Measurements from ENCODE around the gene SPDYE4.

SPDYE4 gene

DNA sequence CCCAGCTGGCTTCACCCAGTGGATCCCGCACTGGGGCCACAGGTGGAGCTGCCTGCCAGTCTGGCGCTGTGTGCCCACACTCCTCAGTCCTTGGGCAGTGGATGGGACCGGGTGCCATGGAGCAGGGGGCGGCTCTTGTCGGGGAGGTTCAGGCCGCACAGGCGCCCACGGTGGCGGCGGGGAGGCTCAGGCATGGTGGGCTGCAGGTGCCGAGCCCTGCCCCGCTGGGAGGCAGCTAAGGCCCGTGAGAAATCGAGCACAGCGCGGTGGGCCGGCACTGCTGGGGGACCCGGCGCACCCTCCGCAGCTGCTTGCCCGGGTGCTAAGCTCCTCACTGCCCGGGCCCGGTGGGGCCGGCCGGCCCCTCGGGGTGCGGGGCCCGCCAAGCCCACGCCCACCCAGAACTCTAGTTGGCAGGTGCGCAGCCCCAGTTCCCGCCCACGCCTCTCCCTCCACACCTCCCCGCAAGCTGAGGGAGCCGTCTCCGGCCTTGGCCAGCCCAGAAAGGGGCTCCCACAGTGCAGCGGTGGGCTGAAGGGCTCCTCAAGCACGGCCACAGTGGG lies 40.3 kb downstream of the SPDYE4 start:
- no peaks in the 10 kb centered on the region for H3K27me3 Mint-ChIP-seq
- H3K4me1 Mint-ChIP-seq (ENCODE audit: low read depth), result no peaks in the 10 kb centered on the region
- H3K9me3 Mint-ChIP-seq, result no peaks in the 10 kb centered on the region
- no peak overlapping the region for H3K27ac Mint-ChIP-seq
- H3K36me3 Mint-ChIP-seq (ENCODE audit: low read depth), result no peaks in the 10 kb centered on the region
- no peak overlapping the region for H3K4me3 Mint-ChIP-seq

DNA sequence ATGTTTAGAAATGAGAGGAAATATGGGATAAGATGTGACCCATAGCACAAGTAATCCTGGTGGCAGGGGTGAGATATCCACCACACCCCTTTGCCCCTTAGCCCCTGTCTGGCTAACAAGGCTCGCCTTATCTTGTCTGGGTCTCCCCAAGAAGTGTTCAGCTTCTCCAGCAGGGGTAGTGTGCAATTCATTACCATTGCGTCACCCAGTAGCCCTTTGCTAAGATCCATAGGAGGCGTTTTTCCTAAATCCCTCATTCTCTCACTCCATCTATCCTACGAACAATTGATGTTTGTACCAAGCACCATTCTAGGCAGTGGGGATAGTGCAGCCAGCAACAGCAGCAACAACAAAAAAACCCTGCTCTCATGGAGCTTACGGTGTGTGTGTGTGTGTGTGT lies 44.5 kb downstream of the SPDYE4 start:
- Mint-ChIP-seq H3K4me1 (ENCODE audit: low read depth) (no peaks in the 10 kb centered on the region), H3K27me3 (peaks cover 10% of the 10 kb centered on the region), H3K9me3 (no peaks in the 10 kb centered on the region), H3K4me3 (no peak overlapping the region), H3K36me3 (ENCODE audit: low read depth) (no peaks in the 10 kb centered on the region), H3K27ac (no peak overlapping the region)

DNA sequence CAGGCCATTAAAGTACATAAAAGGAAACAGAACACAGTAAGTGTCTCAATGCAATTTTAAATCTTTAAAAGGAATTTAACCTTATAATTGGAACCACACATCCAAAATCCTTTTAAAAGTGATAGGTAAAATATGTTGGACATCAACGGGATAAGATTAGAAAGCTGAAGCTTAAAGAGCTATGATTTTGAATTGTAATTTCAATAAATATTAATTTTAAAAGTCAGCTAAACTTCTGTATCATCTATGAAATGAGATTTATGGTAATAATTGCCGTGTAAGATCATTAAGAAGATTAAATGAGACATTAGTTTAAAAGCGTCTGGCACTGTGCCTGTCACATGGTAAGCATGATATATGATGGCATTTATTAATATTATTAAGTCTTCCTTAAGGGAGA lies 45.0 kb downstream of the SPDYE4 start:
- no peaks in the 10 kb centered on the region for H3K4me1 Mint-ChIP-seq (ENCODE audit: low read depth)
- H3K27me3 Mint-ChIP-seq, result peaks cover 10% of the 10 kb centered on the region
- H3K9me3 Mint-ChIP-seq, result no peaks in the 10 kb centered on the region
- no peaks in the 10 kb centered on the region for H3K36me3 Mint-ChIP-seq (ENCODE audit: low read depth)
- no peak overlapping the region for H3K4me3 Mint-ChIP-seq
- no peak overlapping the region for H3K27ac Mint-ChIP-seq

DNA sequence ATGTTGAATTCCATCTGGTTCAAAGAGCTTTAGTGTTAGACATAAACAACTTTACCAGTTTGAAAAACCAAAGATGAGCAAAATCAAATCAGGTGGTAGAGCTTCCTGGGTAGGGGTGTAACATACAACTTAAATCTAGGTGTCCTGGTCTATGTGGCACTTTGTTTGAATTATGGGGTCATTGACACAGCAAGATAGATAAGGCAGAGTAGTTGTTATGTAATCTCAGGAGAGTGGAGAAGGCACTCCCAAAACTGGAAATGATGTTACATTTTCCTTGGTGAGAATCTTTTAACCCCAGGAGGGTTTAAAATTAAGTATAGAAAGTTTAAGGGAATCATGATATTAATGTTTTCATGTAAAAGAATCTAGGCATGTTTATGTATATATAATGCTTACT lies 45.6 kb downstream of the SPDYE4 start:
- Mint-ChIP-seq H3K4me3 (no peak overlapping the region), H3K4me1 (ENCODE audit: low read depth) (no peaks in the 10 kb centered on the region), H3K36me3 (ENCODE audit: low read depth) (no peaks in the 10 kb centered on the region), H3K27ac (no peak overlapping the region), H3K27me3 (peaks cover 10% of the 10 kb centered on the region), H3K9me3 (no peaks in the 10 kb centered on the region)

DNA sequence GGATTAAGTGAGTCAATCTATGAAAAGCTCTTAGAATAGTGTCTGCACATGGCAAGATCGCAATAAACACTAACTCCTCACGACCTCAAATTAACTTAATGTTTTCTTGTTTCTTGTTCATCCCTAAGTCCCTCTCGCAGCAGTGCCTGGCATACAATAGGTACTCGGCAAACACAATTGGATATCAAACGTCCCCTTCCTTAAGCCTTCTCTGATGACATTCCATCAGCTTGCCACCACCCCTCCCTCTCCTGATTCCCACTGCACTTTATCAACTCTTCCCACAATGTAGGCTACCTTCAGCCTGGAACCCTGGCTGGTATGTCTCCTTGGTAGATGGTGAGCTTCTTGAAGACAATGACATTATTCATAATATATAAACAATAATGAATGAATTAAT lies 47.1 kb downstream of the SPDYE4 start:
- no peaks in the 10 kb centered on the region for H3K4me1 Mint-ChIP-seq (ENCODE audit: low read depth)
- H3K4me3 Mint-ChIP-seq, result no peak overlapping the region
- peaks cover 10% of the 10 kb centered on the region for H3K27me3 Mint-ChIP-seq
- H3K9me3 Mint-ChIP-seq, result no peaks in the 10 kb centered on the region
- H3K36me3 Mint-ChIP-seq (ENCODE audit: low read depth), result no peaks in the 10 kb centered on the region
- no peak overlapping the region for H3K27ac Mint-ChIP-seq

DNA sequence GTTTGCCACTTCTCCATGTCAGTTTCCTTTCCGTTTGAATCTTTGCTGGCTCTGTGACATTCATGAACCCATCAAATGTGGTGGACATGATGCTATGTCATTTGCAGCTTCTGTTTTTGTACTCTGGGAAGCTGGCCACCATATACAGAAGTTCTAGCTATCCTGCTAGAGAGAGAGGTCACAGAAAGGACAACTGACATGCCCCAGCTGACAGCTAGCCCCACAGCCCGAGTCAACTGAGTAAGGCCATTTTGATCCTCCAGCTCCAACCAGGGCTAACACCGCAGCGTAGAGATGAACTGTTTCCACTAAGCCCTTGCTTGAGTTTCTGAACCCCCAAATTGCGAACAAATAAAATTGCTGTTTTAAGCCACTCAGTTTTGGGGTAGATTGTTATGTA lies 47.5 kb downstream of the SPDYE4 start:
- no peaks in the 10 kb centered on the region for H3K4me1 Mint-ChIP-seq (ENCODE audit: low read depth)
- no peaks in the 10 kb centered on the region for H3K36me3 Mint-ChIP-seq (ENCODE audit: low read depth)
- no peak overlapping the region for H3K4me3 Mint-ChIP-seq
- peaks cover 10% of the 10 kb centered on the region for H3K27me3 Mint-ChIP-seq
- H3K27ac Mint-ChIP-seq, result no peak overlapping the region
- H3K9me3 Mint-ChIP-seq, result no peaks in the 10 kb centered on the region

DNA sequence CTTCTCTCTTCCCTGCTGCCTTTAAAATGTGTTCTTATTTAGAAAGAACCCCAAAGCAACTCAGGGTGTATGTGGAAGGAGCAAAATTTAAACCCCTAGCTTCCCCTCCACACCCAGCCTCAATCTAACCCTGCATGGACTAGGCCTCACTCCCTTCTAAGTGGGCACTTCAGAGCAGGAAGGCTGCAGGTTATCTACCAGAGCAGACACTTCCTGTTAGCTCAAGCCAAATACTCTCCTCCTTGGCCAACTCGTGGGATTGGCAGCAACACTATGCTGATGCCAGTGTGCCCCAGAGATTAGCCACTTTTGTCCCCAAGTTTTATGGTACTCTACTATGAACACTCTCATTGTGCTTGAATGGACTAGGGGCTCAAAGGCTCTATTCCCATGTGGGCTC lies 49.3 kb downstream of the SPDYE4 start:
- H3K4me1 Mint-ChIP-seq (ENCODE audit: low read depth), result no peaks in the 10 kb centered on the region
- no peak overlapping the region for H3K4me3 Mint-ChIP-seq
- no peaks in the 10 kb centered on the region for H3K36me3 Mint-ChIP-seq (ENCODE audit: low read depth)
- no peaks in the 10 kb centered on the region for H3K9me3 Mint-ChIP-seq
- no peak overlapping the region for H3K27ac Mint-ChIP-seq
- H3K27me3 Mint-ChIP-seq, result peaks cover 10% of the 10 kb centered on the region

DNA sequence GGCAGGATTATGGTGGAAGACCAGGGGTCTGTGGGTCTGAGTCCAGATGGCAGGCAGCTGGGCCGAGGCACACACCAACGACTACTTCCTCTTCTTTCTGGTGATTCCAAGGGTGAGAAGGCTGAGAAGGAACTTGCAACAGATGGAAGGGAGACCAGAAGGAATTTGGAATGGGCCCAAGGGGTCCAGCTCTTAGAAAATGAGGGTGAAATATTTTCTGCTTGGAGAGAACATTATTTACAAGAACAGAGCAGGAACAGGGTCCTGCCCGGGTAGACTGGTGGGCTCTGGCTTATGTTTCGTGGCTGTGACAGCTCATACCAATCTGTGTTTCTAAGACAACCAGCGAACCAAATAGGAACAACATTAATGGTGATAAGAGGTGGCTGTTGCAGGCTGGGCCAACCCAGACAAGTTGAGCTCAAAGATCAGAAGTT lies 50.3 kb downstream of the SPDYE4 start:
- Mint-ChIP-seq H3K36me3 (ENCODE audit: low read depth) (no peaks in the 10 kb centered on the region), H3K27ac (no peak overlapping the region), H3K4me3 (no peak overlapping the region), H3K27me3 (peaks cover 10% of the 10 kb centered on the region), H3K4me1 (ENCODE audit: low read depth) (no peaks in the 10 kb centered on the region), H3K9me3 (no peaks in the 10 kb centered on the region)

DNA sequence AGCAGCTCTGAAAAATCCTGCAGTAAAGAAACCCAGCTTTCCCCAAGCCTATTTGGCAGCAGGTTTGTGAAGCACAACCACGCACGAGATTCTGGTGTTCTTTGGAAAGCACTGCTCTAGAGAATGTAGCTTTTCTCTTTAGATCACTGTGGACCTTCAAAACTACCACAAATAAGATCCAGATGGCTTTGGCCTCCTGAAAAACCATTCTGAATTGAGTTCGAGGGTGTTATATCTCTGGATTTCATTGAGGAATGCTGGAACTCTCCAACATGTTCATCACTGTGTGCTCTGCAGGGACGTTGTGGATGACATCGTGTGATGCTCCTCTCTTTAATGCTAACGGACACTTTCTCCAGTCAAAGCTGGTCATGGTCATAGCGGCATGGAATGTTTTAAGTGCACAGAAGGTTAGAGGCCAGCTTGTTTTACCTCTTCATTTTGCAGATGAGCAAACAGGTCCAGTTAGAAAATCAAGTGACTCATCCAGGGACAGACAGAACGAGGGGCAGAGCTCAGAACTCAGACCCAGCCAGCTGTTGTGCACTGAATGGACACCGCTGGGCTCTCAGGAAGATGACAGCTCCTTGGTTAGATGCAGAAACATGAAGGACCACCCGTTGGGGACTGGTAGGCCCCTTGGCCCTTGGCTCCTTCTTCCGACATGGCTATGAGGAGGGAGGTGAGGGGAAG lies 50.9 kb downstream of the SPDYE4 start:
- H3K27me3 Mint-ChIP-seq, result peaks cover 10% of the 10 kb centered on the region
- H3K36me3 Mint-ChIP-seq (ENCODE audit: low read depth), result no peaks in the 10 kb centered on the region
- H3K27ac Mint-ChIP-seq, result no peak overlapping the region
- H3K4me3 Mint-ChIP-seq, result no peak overlapping the region
- H3K4me1 Mint-ChIP-seq (ENCODE audit: low read depth), result no peaks in the 10 kb centered on the region
- no peaks in the 10 kb centered on the region for H3K9me3 Mint-ChIP-seq

DNA sequence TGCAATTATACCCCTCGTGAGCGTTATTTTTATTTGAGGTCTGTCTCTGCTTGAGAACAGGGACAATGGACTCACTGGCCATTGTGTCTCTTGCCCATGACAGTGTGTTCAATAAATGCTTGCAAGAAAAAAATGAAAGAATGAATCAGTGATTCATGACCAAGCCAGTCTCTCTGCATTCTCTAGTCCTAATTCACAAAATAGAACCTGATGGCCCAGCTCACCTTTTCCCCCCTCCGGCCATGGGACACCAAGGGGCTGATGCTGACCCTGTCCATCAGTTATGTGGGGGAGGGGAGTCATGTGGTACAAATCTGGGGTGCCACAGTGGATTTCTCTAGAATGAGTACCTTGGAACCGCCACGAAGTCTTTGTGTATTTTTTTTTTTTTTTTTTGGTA lies 51.9 kb downstream of the SPDYE4 start:
- Mint-ChIP-seq H3K4me3 (no peak overlapping the region), H3K27me3 (peaks cover 10% of the 10 kb centered on the region), H3K9me3 (no peaks in the 10 kb centered on the region), H3K4me1 (ENCODE audit: low read depth) (no peaks in the 10 kb centered on the region), H3K27ac (no peak overlapping the region), H3K36me3 (ENCODE audit: low read depth) (no peaks in the 10 kb centered on the region)

DNA sequence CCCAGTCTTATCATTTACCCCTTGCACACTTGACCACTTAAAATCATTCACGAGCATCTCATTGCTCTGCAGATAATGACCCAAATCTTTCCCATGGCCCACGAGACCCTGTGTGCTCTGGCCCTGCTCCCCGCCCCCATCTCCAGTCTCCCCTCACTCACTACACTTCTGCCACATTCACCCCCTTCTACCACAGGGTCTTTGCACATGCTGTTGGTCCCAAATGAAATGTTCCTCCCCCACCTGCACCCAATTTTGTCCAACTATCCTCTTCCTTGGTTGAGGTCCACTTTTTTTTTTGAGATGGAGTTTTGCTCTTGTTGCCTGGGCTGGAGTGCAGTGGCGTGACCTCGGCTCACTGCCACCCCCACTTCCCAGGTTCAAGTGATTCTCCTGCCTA lies 52.9 kb downstream of the SPDYE4 start:
- Mint-ChIP-seq H3K4me1 (ENCODE audit: low read depth) (no peaks in the 10 kb centered on the region), H3K27ac (no peak overlapping the region), H3K9me3 (no peaks in the 10 kb centered on the region), H3K27me3 (peaks cover 9% of the 10 kb centered on the region), H3K36me3 (ENCODE audit: low read depth) (no peaks in the 10 kb centered on the region), H3K4me3 (no peak overlapping the region)

DNA sequence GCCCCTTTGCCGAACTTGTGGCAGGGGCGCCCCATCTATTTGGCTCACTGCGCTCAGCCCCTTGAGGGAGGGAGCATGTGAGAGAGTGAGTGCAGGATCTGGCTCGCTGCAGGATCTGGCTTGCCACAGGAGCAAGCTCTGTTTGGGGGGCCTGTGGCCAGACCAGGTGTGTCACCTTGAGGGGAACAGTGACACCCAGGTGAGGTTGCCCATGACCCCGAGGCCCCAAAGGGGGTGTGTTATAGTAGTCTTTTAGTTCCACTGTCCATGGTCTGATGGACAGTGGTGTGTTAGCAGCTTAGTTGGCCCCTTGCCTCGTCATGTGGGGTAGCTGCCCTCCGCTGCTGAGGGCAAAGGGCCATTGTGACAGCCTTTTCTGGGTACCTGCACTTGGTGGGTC lies 55.3 kb downstream of the SPDYE4 start:
- Mint-ChIP-seq H3K27ac (no peak overlapping the region), H3K4me1 (ENCODE audit: low read depth) (no peaks in the 10 kb centered on the region), H3K36me3 (ENCODE audit: low read depth) (no peaks in the 10 kb centered on the region), H3K27me3 (peaks cover 8% of the 10 kb centered on the region), H3K9me3 (no peaks in the 10 kb centered on the region), H3K4me3 (no peak overlapping the region)

DNA sequence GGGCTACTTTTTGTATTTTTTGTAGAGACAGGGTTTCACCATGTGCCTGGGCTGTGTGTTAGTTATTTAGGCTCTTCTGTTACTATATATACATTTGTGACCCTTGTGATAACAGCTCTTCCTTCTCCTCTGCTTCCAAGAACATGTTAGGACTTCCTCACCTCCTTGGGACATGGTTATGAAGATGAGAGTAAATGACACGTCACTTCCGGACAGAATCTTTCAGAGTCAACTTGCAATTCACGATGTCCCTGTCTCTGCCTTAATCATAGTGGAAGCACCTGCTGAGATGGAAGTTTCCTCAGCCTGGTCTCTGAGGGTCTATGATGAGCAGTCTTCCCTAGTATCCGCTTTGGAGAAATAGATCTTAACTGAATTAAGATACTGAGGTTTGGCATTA lies 56.6 kb downstream of the SPDYE4 start:
- H3K36me3 Mint-ChIP-seq (ENCODE audit: low read depth), result no peaks in the 10 kb centered on the region
- no peak overlapping the region for H3K4me3 Mint-ChIP-seq
- H3K27ac Mint-ChIP-seq, result no peak overlapping the region
- no peaks in the 10 kb centered on the region for H3K4me1 Mint-ChIP-seq (ENCODE audit: low read depth)
- peaks cover 8% of the 10 kb centered on the region for H3K27me3 Mint-ChIP-seq
- H3K9me3 Mint-ChIP-seq, result no peaks in the 10 kb centered on the region

DNA sequence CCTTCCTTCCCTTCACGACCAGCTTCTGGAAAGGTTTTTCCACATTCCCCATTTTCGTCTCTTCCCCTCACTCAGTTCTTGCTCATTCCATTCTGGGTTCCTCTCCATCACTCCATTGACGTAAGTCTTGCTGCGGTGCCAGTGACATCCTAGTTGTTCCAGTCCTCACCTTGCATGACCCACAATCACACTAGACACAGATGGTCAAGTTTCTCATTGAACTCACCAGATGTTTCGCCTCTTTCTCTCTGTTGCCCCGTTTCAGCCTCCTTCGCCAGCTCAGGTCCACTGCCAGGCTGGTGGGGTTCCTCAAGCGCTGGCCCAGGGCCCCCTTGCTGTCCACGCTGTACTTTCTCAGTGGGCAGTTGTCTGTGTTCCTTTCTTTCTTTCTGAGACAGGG lies 57.1 kb downstream of the SPDYE4 start:
- H3K27me3 Mint-ChIP-seq, result peaks cover 8% of the 10 kb centered on the region
- H3K36me3 Mint-ChIP-seq (ENCODE audit: low read depth), result no peaks in the 10 kb centered on the region
- no peaks in the 10 kb centered on the region for H3K9me3 Mint-ChIP-seq
- no peaks in the 10 kb centered on the region for H3K4me1 Mint-ChIP-seq (ENCODE audit: low read depth)
- H3K27ac Mint-ChIP-seq, result no peak overlapping the region
- H3K4me3 Mint-ChIP-seq, result no peak overlapping the region

All from stimulated activated naive CD8-positive, alpha-beta T cell treated with anti-CD3 and anti-CD28 coated beads, Interleukin-15, Interleukin-2, amounts not matched to agents 100 ng/mL and 50 ng/mL, for 24 hours (primary cell).